ENCODE measurements around the gene ARHGEF9.
"Not testable (repeated sequence)": the region's sequence is repeated elsewhere in the genome, so short reads cannot be mapped to it uniquely, and the experiment has no call there.

ARHGEF9 gene

DNA sequence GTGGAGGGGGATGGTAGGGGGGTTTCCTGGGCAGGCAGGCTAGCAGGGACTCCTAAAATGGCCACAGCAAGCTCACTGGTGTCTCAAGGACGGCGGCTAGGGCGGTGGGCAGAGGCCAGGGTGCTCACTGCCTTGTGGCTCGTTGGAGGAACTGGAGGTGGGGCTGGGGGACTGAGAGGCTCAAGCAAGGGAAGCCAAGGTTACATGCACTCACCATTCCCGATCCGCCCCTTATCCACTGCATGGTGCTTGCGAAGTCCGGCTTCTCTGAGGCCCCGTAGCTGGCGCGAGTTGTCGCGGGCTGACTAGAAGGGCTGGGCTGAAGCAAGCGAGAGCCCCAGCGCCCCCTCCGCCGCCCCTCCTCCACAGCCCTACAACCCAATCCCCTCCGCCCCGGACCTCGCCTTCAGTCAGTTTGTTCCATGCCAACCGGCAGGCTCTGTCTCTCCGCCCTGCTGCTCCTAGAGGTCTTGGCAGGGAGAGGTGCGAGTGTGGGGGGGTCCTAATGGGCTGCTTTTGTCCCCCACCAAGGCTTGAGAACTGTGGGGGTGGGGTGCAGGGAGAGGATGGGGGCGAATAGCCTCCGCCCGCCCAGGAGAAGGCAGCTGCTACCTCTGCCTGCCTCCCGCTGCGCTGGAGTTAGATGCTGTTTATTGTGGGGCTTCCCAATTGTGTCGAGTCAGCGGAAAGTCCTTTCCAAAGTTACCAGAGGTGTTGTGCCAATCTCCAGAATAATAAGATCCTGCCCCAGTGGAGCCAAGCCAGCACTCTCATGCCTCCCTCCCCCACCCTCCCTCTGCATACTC lies at the start of gene ARHGEF9:
ARHGEF9 (minus strand) TSS at position 313 of the 806 bp plus-strand sequence; CDS start at position 244, 69 bp downstream.
- DNase-seq (ENCODE audit: low spot score) = no peak

DNA sequence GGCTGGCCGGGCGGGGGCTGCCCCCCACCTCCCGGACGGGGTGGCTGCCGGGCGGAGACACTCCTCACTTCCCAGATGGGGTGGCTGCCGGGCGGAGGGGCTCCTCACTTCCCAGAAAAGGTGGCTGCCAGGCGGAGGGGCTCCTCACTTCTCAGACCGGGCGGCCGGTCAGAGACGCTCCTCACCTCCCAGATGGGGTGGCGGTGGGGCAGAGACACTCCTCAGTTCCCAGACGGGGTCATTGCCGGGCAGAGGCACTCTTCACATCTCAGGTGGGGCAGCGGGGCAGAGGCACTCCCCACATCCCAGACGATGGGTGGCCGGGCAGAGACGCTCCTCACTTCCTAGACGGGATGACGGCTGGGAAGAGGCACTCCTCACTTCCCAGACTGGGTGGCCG lies 40.4 kb upstream of the ARHGEF9 start:
- not testable (repeated sequence) for DNase-seq (ENCODE audit: low spot score)

DNA sequence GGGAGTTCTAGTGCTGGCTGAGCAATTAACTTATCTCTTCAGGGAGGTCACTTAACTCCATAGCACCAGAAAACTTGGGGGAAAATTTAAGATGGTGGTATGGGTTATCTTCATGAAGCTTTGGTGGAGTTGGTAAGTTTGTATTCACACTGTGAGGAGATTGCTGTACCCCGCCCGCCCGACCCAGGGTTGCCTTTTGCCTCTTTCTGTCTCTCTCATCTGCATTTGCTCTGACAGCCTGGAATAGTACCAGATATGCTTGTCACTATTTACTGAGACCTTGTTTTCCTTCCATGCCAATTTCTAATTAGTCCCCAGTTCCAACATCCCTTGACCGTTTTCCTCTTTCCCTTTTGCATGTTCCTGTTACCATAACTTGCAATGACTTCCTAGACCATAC lies 33.1 kb upstream of the ARHGEF9 start:
- DNase-seq (ENCODE audit: low spot score) = no peak

DNA sequence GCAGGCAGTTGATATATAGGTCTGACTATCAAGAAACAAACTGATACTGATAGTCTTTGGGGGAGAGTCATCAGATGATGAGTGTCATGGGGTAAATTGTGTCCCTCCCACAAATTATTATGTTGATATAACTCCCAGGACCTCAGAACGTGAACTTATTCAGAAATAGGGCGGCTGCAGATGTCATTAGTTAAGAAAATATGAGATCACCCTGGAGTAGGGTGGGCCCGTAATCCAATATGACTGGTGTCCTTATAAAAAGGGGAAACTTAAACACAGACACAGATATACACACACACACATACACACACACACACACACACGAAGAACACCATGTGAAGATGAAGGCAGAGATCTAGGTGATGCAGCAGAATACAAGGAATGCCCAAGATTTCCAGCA lies 32.7 kb upstream of the ARHGEF9 start:
- no peak for DNase-seq (ENCODE audit: low spot score)

DNA sequence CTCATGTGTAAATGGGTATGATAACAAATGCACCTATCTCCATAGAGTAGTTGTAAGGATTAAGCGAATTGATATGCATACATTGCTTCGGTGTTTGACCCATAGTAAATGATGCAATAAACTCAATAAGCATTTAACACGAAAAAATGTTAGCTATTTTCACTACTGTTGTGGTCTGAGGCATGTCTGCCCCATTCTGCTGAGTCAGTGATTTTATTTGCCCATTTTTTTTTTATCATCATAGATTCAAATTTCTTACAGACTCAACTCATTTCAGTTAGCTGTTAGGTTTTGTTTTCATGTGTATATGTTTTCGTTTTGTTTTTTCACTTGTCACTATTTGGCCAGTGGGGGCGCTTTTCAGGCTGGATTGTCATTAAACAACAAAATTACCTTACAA lies 27.8 kb upstream of the ARHGEF9 start:
- DNase-seq (ENCODE audit: low spot score) = no peak

DNA sequence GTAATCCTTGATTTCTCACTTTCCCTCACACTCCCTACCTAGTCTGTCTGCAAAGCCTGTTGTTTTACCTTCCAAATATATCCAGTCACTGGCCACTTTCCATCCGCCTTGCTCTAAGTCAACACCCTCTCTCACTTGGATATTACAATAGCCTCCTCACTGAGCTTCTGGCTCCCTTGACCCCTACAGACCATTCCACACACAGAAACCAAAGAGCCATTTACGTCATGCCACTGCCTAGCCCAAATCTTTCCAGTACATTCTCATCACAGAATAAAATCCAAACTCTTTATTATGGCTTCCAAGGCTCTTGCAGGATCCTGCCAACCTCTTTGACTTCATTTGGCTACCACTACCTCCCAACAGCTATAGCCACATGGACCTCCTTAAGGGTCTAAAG lies 25.7 kb upstream of the ARHGEF9 start:
- no peak for DNase-seq (ENCODE audit: low spot score)

DNA sequence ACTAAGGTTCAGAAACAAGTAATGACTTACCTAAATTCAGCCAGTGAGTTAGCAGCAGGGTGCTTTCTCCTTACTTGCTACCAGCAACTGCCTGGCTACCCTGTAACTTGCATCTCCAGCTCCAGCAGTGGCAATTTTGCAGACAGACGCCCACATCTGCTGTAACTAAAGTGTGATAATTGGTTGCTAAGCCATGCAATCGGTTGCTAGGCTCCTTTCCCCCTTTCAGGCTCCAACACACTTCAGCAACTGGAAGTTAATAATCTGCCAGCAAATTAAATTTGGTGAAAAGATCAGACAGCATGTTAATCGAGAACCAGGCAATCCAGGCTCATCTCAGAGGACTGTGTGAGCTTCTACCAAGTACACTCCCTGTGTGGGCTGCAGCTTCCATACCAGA lies 24.2 kb upstream of the ARHGEF9 start:
- DNase-seq (ENCODE audit: low spot score) = no peak

DNA sequence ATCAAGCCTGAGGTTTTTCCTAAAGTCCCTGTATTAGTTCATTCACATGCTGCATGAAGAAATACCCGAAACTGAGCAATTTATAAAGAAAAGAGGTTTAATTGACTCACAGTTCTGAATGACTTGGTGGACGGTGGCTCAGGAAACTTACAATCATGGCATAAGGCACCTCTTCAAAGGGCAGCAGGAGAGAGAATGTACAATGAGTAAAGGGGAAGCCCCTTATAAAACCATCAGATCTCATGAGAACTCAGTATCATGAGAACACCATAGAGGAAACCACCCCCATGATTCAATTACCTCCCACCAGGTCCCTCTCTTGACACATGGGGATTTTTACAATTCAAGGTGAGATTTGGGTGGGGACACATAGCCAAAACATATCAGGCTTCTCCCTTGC lies 10.4 kb upstream of the ARHGEF9 start:
- DNase-seq (ENCODE audit: low spot score) = not testable (repeated sequence)

DNA sequence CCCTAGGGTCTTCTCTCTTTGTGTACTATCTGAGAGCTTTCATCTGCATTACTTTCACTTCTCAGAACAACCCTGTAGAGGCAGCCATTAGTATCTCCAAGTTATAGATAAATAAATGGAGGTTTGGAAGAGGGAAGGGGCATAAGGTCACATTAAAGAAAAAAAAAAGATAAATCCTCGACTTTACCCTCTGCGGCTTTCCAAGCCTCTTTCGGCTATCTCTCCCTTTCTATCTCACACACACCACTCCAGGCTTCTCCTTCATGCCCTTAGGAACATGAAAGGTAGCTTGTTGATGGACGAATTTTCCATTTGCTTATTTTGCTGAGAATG lies 660 bp upstream of the ARHGEF9 start:
- DNase-seq (ENCODE audit: low spot score) = no peak

DNA sequence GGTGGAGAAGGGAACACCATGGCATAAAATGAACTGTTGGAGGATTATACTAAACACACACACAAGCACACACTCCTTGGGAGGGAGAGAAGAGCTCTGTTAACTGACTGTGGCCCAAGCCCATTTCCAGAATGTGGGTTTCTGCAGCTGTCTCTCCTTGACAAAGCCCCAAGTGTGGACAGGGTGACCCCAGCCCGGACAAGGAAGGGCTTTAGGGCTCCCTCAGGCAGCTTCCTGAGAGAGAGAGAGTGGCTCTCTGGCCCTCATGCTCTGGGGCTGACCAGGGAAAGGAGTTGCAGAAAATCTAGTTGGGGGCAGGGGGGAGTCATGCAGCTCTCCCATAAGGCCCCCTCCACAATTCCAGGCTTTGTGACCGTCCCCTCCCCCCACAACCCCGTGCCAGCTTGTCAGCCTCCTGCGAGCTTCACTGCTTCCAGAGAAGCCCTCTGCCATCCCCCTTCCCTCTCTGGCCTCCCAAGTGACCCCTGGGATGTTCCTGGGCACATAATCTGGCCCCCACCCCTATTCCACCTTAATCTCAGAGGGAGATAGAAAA lies 590 bp downstream of the ARHGEF9 start:
- DNase-seq (ENCODE audit: low spot score) = no peak

DNA sequence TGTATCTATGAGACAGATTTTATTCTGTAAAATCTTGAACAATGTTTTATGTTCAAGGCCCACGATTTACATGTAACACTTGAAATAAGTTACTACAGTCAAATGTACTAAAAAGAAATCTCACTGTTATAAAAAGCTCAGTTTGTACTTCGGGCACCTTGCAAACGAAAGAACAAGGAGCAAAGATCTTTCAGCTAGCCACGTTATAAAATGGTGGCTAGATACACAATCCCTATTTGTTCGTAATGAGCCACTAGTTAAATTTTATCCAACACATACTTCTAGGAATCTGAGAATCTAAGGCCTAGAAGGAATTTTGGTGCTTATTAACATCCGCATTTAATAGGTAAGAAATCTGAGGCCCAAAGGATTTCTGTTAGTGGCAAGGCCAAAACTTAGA lies 2.5 kb downstream of the ARHGEF9 start:
- DNase-seq (ENCODE audit: low spot score) = no peak

DNA sequence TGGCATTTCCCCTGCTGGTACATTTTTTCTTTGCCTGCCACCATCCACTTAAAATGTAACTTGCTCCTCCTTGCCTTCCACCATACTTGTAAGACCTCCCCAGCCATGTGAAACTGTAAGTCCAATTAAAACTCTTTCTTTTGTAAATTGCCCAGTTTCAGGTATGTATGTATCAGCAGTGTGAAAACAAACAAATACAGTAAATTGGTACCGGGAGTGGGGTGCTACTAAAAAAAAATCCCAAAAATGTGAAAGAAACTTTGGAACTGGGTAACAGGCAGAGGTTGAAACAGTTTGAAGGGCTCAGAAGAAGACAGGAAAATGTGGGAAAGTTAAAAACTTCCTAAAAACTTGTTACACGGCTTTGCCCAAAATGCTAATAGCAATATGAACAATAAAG lies 16.3 kb downstream of the ARHGEF9 start:
- no peak for DNase-seq (ENCODE audit: low spot score)

DNA sequence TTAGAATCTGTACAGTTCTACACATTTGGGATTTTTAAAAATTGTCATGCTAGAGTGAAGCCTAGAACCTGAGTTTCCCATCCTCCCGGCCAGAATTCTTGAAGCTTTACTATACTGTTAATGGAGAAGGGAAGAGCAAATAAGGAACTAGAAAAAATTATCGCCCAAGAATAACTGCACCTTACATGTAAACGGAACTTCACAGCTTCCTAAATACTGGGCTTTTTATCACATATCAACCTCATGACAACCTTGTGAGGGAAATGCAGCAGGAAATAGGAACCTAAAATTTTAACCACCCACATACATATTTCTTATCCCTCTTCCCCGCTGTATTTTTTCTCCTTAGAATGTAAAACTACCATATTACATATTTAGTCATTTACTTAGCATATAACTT lies 19.3 kb downstream of the ARHGEF9 start:
- no peak for DNase-seq (ENCODE audit: low spot score)

DNA sequence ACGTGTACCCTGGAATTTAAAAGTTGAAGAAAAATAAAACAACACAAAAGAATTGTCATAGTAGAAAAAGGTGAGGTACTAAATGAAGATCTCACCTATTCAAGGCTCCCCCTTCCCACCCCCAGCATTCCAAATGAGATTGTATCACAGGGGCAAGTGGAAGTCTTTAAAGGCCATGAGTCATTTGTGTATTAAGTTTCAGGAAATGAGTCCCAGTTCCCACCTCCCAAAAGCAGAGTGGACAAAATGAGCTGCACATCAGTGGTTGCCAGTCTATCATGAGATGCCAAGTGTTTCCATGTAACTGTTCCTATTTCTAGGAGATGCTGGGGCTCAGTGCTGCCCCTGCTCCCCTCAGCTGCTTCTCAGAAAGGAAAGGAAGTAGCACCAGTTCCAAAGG lies 20.1 kb downstream of the ARHGEF9 start:
- DNase-seq (ENCODE audit: low spot score) = no peak

DNA sequence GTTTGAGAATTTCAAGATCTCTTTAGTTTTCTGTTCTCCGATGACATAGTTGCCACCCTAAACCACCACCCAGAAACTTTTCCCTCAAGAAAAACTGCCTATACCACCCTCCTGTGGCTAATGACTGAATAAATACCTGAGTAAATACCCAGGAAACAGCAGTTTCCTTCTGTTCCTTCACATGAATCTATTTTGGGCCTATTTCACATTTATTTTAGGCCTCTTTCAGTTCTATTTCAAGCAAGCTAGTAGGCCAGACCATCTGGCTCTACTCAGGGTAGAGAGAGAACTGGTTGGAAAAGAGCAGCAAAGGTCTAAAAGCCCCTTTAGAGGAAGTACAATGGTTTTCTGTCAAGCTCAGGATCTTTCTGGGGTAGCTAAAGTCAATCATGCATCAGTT lies 23.4 kb downstream of the ARHGEF9 start:
- DNase-seq (ENCODE audit: low spot score) = no peak

DNA sequence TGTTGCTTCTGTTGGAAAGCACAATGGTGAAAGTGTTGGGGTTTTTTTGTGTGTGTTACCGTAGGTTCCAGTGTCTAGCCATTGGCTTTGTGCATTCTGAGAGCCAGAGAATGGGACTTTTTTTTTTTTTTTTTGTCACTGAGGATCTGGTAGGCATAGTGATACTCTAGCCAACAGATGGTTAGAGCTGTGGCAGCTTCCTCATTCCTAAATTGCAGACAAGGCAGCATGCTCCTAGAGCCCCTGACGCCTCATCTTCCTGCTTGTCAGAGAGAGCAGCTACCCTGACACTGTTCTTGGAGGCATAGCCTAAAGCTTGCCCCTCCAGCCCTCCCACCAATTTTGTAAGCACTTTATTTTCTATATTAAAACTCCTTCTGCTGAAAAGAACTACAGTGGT lies 27.0 kb downstream of the ARHGEF9 start:
- no peak for DNase-seq (ENCODE audit: low spot score)

DNA sequence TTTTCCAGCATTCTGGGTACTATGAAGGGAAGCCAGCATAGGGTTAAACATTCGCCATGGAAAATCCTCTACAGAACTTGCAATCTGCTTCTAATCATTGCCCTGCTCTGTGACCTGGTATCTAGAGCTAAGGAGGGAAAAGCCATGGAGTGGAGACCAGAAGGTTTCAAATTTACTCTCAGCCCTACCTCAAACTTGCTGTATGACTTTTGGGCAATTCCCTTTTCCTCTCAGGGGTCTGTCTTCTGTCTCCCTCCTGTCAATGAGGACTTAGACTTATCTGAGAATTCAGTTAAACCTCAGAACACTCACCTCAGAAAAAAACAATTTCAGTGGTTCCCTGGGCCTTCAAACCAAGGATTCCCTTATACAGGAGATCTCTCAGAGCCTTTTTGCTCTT lies 29.1 kb downstream of the ARHGEF9 start:
- no peak for DNase-seq (ENCODE audit: low spot score)

DNA sequence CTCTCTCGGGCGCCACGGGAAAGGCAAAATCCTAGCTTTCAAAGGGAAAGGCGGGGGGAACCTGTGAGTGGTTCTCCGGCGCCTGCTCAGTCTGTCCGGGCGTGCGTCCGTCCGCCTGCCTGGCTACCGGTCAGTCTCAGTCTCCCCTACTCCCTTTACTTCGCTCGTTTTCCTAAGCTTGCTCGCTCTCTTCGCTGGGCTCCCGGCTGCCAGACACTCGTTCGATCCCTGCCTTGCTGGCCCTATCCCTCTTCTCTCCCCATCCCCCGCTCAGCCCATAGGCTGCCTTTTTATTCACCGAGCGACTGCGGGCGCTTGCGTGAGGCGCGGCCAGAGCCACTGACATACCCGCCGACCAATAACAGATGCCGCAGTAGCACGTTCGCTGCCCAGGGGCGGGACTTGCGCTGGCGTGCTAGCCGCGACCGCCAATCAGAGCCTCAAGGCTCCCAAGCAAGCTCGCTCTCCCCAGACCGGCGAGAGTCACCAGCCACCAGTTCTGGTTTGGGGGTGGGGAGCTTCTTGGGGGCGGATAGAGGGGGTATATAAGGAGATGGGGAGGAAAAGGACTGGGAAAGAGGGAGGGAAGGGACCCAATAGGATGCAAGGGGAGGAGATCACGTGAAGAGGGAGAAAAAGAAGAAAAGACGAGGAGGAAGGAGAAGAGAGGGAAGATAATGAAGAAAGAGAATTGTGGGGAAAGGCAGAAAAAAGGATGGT lies 30.0 kb downstream of the ARHGEF9 start:
- DNase-seq (ENCODE audit: low spot score) = peak; percentile 78

DNA sequence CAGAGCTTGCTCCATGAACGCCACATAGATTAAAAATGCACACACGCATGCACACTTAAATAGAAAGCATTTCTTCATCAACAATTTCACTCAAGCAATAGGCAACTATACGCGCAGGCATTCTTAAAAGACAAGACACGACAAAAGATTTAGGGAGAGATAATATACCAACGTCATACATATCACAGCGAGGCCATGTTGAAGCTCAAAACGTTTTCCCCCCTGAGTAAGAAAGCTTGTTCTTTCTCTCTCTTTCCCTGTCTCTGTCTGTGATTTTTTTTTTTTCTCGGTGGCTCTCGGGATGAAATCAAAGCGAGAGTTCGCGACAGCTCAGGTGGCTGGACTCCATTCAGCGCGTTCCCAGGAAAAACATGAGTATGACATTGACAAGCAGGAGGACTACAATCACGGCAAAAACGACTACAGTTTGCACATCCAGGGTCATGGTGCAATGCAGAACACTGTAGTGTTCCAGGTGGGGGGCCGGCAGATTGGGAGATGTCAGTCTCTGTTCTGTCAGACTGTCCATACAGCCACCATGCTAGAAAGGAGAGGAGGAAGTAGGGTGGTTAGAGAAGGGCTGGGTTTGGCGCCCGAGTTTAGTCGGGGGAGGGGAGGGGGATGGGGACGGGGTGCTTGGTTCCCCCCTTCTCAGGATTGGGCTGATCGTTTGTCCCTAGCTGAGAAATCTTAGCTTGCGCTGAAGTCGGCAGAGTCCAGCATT lies 30.7 kb downstream of the ARHGEF9 start:
- no peak for DNase-seq (ENCODE audit: low spot score)

DNA sequence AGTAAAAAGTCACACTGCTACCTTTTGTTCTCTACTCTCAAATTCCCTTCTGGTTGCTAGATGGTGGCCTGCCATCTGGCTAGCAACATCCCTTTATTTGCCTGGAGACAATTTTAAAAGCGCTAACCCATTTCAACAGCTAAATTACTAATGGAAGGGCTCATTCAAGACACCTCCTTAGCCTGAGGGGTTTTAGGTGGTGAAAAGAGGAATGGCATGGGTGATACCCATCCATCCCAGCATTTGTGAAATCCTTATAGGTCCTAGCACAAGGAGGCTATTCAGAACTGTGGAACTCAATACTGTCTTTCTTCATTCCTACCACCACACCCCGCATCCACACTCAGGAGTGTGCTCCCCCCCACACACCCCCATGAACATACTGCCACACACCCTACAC lies 33.5 kb downstream of the ARHGEF9 start:
- DNase-seq (ENCODE audit: low spot score) = no peak

DNA sequence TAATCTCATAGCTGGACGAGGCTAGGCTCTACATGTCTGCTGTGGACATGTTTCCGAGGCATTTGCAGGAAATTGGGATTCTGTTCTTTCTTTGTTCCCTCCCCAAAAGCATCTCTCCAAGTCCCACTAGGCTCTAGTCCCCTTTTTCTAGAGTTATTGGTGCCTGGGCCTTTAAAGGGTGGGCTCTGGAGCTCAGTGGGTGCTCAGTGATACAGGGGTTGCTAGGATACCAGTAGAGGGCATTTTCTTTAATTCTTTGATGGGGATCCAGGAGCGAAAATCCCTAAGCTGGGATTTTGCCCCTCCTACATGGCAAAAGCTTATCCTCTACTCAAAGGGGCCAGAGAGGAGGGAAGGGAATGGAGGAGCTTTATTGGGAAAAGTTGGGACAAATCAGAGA lies 34.2 kb downstream of the ARHGEF9 start:
- no peak for DNase-seq (ENCODE audit: low spot score)

DNA sequence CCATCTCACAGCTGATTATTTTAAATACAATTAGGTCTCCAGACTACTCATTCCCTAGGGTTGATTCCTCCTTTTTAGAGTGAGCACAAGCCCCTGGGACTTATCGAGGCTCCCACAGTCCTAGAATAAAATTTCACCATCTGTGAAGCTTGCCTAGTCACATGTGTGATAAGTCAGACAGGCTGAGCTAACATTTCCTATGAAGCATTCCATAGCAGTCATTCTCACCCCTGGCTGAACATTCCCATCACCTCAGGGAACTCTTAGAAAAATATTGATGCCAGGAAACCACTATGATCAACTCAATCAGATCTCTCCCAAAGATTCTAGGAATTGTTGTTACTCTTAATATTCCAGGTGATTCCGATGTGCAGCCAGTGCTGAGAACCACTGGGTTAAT lies 37.7 kb downstream of the ARHGEF9 start:
- no peak for DNase-seq (ENCODE audit: low spot score)

DNA sequence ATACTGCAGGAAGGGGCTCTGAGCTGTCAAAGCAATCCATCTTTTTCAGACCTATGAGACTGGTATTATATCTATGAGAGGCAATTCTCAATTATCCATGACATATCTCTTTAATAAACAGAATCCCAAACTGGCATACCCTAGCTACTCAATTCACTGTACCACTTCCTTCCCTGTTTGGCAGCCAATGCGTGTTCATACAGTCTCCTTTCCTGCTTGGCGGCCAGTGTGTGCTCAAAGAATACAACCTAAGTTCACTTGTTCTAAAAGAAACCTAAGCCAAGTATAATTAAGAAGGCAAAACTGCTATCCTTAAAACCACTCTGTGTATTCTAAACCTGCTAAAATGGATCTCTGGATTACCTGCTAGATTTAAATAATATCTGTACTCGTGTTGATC lies 38.3 kb downstream of the ARHGEF9 start:
- no peak for DNase-seq (ENCODE audit: low spot score)
